HEK293 (cell line): ENCODE data around the gene TGFB1I1.

Experiments used
- CTCF ChIA-PET: fragments of 350-600 bp; formaldehyde crosslinking; extraction: SDS; loops from one replicate; lab custom pipeline; 2021; ENCODE audit warnings: antibody characterized with exemption; lab: Yijun Ruan, JAX
- POLR2A ChIA-PET: fragments of 300-600 bp; formaldehyde crosslinking; extraction: SDS; loops from one replicate; lab custom pipeline; 2020; ENCODE audit warnings: antibody characterized with exemption, inconsistent platforms; lab: Yijun Ruan, JAX
- H3K27ac ChIP-seq: fragments of 200-500 bp; sonication (Bioruptor generic); 2 replicates; pipeline ENCODE4 v1.5.1; 2014; ENCODE audit warnings: low read depth, low read length, control low read depth, inconsistent platforms; ENCODE audit errors: extremely low read depth
- H3K36me3 ChIP-seq, 2 experiments: fragments of 200-500 bp in 1 of 2; sonication (Bioruptor generic) in 1 of 2; 1 replicate in 1 of 2; 2 replicates in 1 of 2; pipeline ENCODE4 v1.5.1; 2014 to 2017; ENCODE audit warnings: inconsistent platforms in 2 of 2, low read length in 2 of 2; ENCODE audit not compliant: control insufficient read depth in 2 of 2, insufficient read depth in 1 of 2
- H3K4me1 ChIP-seq: fragments of 200-500 bp; sonication (Bioruptor generic); 2 replicates; pipeline ENCODE4 v1.5.1; 2014; ENCODE audit warnings: mild to moderate bottlenecking, low read length, inconsistent platforms; ENCODE audit not compliant: control insufficient read depth, insufficient read depth
- H3K4me3 ChIP-seq: 2 replicates; pipeline ENCODE4 v1.5.1; 2011; ENCODE audit warnings: low read depth, mild to moderate bottlenecking, control low read depth, low read length, moderate library complexity
- H3K9me3 ChIP-seq: fragments of 200-500 bp; sonication (Bioruptor generic); 2 replicates; pipeline ENCODE4 v1.5.1; 2014; ENCODE audit warnings: low read depth, low read length, inconsistent platforms; ENCODE audit not compliant: control insufficient read depth, insufficient read depth
- BCL11B ChIP-seq: fragments of 450-650 bp; formaldehyde crosslinking; IDR thresholded peaks from 2 replicates; pipeline ENCODE4 v1.5.1; 2016; ENCODE audit warnings: low read depth, missing biosample characterization, missing genetic modification characterization
- GLI2 ChIP-seq: fragments of 450-650 bp; formaldehyde crosslinking; IDR thresholded peaks from 2 replicates; pipeline ENCODE4; 2017; ENCODE audit warnings: missing biosample characterization, missing genetic modification characterization, low read depth, borderline replicate concordance
- GLI4 ChIP-seq: fragments of 450-650 bp; formaldehyde crosslinking; IDR thresholded peaks from 2 replicates; pipeline ENCODE4 v1.5.1; 2016; ENCODE audit warnings: missing biosample characterization, missing genetic modification characterization
- HOXA7 ChIP-seq: sonication (generic); formaldehyde crosslinking; IDR thresholded peaks from 2 replicates; pipeline ENCODE4 v1.8.1; 2022; ENCODE audit warnings: missing genetic modification reagents, borderline replicate concordance
- IKZF3 ChIP-seq: fragments of 450-650 bp; IDR thresholded peaks from 2 replicates; pipeline ENCODE4 v1.5.0; 2018; ENCODE audit warnings: missing biosample characterization, mild to moderate bottlenecking, missing genetic modification characterization, moderate library complexity
- KLF16 ChIP-seq: fragments of 450-650 bp; formaldehyde crosslinking; IDR thresholded peaks from 2 replicates; pipeline ENCODE4 v1.5.1; 2017; ENCODE audit warnings: missing biosample characterization, missing genetic modification characterization
- PRDM4 ChIP-seq: fragments of 450-650 bp; formaldehyde crosslinking; IDR thresholded peaks from 2 replicates; pipeline ENCODE4 v1.5.1; 2017; ENCODE audit warnings: missing biosample characterization, missing genetic modification characterization
- RBAK ChIP-seq: fragments of 450-650 bp; formaldehyde crosslinking; IDR thresholded peaks from 2 replicates; pipeline ENCODE4 v1.5.1; 2016; ENCODE audit warnings: missing biosample characterization, missing genetic modification characterization
- SP7 ChIP-seq: fragments of 450-650 bp; formaldehyde crosslinking; IDR thresholded peaks from 2 replicates; pipeline ENCODE4 v1.5.1; 2016; ENCODE audit warnings: missing biosample characterization, missing genetic modification characterization
- ZBTB21 ChIP-seq: fragments of 450-650 bp; formaldehyde crosslinking; IDR thresholded peaks from 2 replicates; pipeline ENCODE4 v1.5.1; 2017; ENCODE audit warnings: missing biosample characterization, missing genetic modification characterization
- ZBTB48 ChIP-seq: fragments of 450-650 bp; formaldehyde crosslinking; IDR thresholded peaks from 2 replicates; pipeline ENCODE4 v1.5.1; 2016; ENCODE audit warnings: missing biosample characterization, missing genetic modification characterization
- ZBTB6 ChIP-seq: fragments of 450-650 bp; formaldehyde crosslinking; IDR thresholded peaks from 2 replicates; pipeline ENCODE4 v1.5.1; 2017; ENCODE audit warnings: missing biosample characterization, missing genetic modification characterization
- ZNF114 ChIP-seq: fragments of 450-650 bp; formaldehyde crosslinking; IDR thresholded peaks from 2 replicates; pipeline ENCODE4 v1.5.0; 2017; ENCODE audit warnings: missing biosample characterization, missing genetic modification characterization
- ZNF132 ChIP-seq: fragments of 450-650 bp; formaldehyde crosslinking; IDR thresholded peaks from 2 replicates; pipeline ENCODE4 v1.5.1; 2017; ENCODE audit warnings: missing biosample characterization, missing genetic modification characterization, borderline replicate concordance
- ZNF366 ChIP-seq: fragments of 450-650 bp; formaldehyde crosslinking; conservative IDR thresholded peaks from 2 replicates; pipeline ENCODE4 v1.5.1; 2016; ENCODE audit warnings: missing biosample characterization, missing genetic modification characterization
- ZNF398 ChIP-seq: fragments of 450-650 bp; formaldehyde crosslinking; IDR thresholded peaks from 2 replicates; pipeline ENCODE4 v1.5.1; 2017; ENCODE audit warnings: missing biosample characterization, missing genetic modification characterization
- ZNF677 ChIP-seq: fragments of 450-650 bp; IDR thresholded peaks from 2 replicates; pipeline ENCODE4 v1.5.0; 2018; ENCODE audit warnings: missing biosample characterization, mild to moderate bottlenecking, missing genetic modification characterization, moderate library complexity
- ZSCAN4 ChIP-seq: fragments of 450-650 bp; formaldehyde crosslinking; IDR thresholded peaks from 2 replicates; pipeline ENCODE4 v1.5.1; 2017; ENCODE audit warnings: missing biosample characterization, missing genetic modification characterization

Gene TGFB1I1

GRCh38 chr16:31480851-31481536 is 9.0 kb downstream of the TGFB1I1 start:
- no peak overlapping the region for H3K4me3 ChIP-seq
- H3K4me1 ChIP-seq: no peaks in the 10 kb centered on the region
- TF ChIP-seq ZBTB21 (no peak), BCL11B (no peak), ZNF366 (no peak), PRDM4 (tag by site-specific recombination) (0 out of 2 replicates have a peak, but pooled peaks have one; percentile 19), SP7 (tag by site-specific recombination) (no peak), ZSCAN4 (tag by site-specific recombination) (no peak), ZNF114 (tag by site-specific recombination) (no peak)
- H3K9me3 ChIP-seq: no peaks in the 10 kb centered on the region
- ChIA-PET POLR2A (no interaction called here), CTCF (no interaction called here)
- no peaks in the 10 kb centered on the region for H3K36me3 ChIP-seq
- no peak overlapping the region for H3K27ac ChIP-seq

GRCh38 chr16:31483081-31483480 is 11.1 kb downstream of the TGFB1I1 start, which contains the start of gene SLC5A2:
SLC5A2 (plus strand) TSS chr16:31483123; CDS start chr16:31483137, 14 bp downstream.
- ChIA-PET POLR2A (no interaction called here), CTCF (interaction anchor here (0.6 to 1.3 kb wide), 2 partner anchors 22 to 214 kb away, joined by 3 to 7 read pairs; no protein-coding TSS in a partner anchor)
- H3K36me3 ChIP-seq: no peaks in the 10 kb centered on the region
- no peak within 1 kb of the TSS for H3K27ac ChIP-seq
- TF ChIP-seq ZNF398: no peak
- no peak for TF ChIP-seq HOXA7 (CRISPR knock-in tag)
- no peak for TF ChIP-seq IKZF3
- no peak for TF ChIP-seq RBAK
- no peak for TF ChIP-seq GLI2 (tag by site-specific recombination)
- TF ChIP-seq ZBTB6 (tag by site-specific recombination): no peak
- no peak for TF ChIP-seq ZNF132 (tag by site-specific recombination)
- no peak for TF ChIP-seq ZBTB48 (tag by site-specific recombination)
- no peak for TF ChIP-seq KLF16
- no peak for TF ChIP-seq GLI4 (tag by site-specific recombination)
- TF ChIP-seq ZNF677 (tag by site-specific recombination): no peak
- H3K9me3 ChIP-seq: no peaks in the 10 kb centered on the region
- H3K4me3 ChIP-seq: no peak within 1 kb of the TSS
- no peaks in the 10 kb centered on the region; the same call in 1 of the 2 replicates for H3K4me1 ChIP-seq
